Measurements from ENCODE around the gene HMOX1. TPM values are rescaled to one million over a fixed set of nuclear protein-coding genes. Genes with fewer than 3 reads are reported as not detected.

HMOX1 gene
- total RNA-seq (10 to 100 TPM in 1 of 10 donors, 1 to 10 TPM in 9; 1.6 to 68.0 (median 4.3) TPM), polyA plus RNA-seq (1 to 10 TPM; 3.5 to 4.9 TPM)
- long read RNA-seq, donor 1, partial matches to known transcripts: 1 of 1 reads
- long read RNA-seq, donor 1, other reads (novel, unspliced or antisense): 0 of 1 reads
- long read RNA-seq, donor 2, partial matches to known transcripts: 0 of 1 reads
- long read RNA-seq, donor 2, other reads (novel, unspliced or antisense): 0 of 1 reads
- long read RNA-seq, donor 3, transcript HMOX1-201 (5 exons, 1,822 nt): major isoform, 5 of 7 reads
- long read RNA-seq, donor 3, partial matches to known transcripts: 2 of 7 reads
- long read RNA-seq, donor 3, other reads (novel, unspliced or antisense): 0 of 7 reads

GRCh38 chr22:35380537-35381423, at the start of gene HMOX1:
Gene HMOX1, plus strand, starts transcription at chr22:35381096. Its CDS starts 78 bp downstream, at chr22:35381174.
- peak within 1 kb of the TSS in 9 of 10 donors; percentile 30 to 78 (median 60) for H3K4me3 ChIP-seq
- H3K27me3 ChIP-seq: no peaks in the 10 kb centered on the region
- peaks cover 0 to 33% (median 0%) of the 10 kb centered on the region in 9 donors for H3K36me3 ChIP-seq
- WGBS, 2 donors: 4 to 5% methylated on average over 47 of the region's 47 CpGs
- intact Hi-C loops (cut with DNase I): no loop called here
- DNase-seq: peak; percentile 87 to 92
- TF ChIP-seq CTCF (IDR thresholded peaks at IDR 0.05): peak in 6 of 9 donors; percentile 13 to 47 (median 42)
- no peaks in the 10 kb centered on the region for H3K9me3 ChIP-seq
- ATAC-seq: peak; percentile 84 to 93 (median 92)
- H3K27ac ChIP-seq: peak within 1 kb of the TSS in 9 of 10 donors; percentile 23 to 93 (median 69)
- H3K4me1 ChIP-seq: peaks cover 3 to 83% (median 26%) of the 10 kb centered on the region in 9 donors

- no peak for DNase-seq
- ATAC-seq: no peak
Measured at GRCh38 chr22:35332278-35332677, 48.6 kb upstream of the HMOX1 start.

GRCh38 chr22:35333220-35333619, 47.7 kb upstream of the HMOX1 start:
- DNase-seq (no peak), ATAC-seq (no peak)
- H3K36me3 ChIP-seq: peaks cover 0 to 99% (median 58%) of the 10 kb centered on the region in 9 donors
- no peak for TF ChIP-seq CTCF (IDR thresholded peaks at IDR 0.05)
- 90 to 95% methylated on average over 7 of the region's 7 CpGs for WGBS, 2 donors
- H3K27me3 ChIP-seq: no peaks in the 10 kb centered on the region
- H3K9me3 ChIP-seq: no peaks in the 10 kb centered on the region
- peaks cover 0 to 59% (median 39%) of the 10 kb centered on the region in 9 donors for H3K4me1 ChIP-seq
- no peak overlapping the region for H3K4me3 ChIP-seq
- no peak overlapping the region for H3K27ac ChIP-seq
- intact Hi-C loops (cut with DNase I): no loop called here

More at GRCh38 chr22:35332278-35332677, 48.6 kb upstream of the HMOX1 start:
- WGBS, 2 donors: 58 to 60% methylated on average over 6 of the region's 6 CpGs
- Histone ChIP-seq H3K4me3 (no peak overlapping the region), H3K9me3 (no peaks in the 10 kb centered on the region), H3K4me1 (peaks cover 0 to 66% (median 40%) of the 10 kb centered on the region in 9 donors), H3K27ac (peak overlapping the region in 4 of 10 donors; percentile 14 to 44 (median 32)), H3K27me3 (no peaks in the 10 kb centered on the region), H3K36me3 (peaks cover 0 to 99% (median 60%) of the 10 kb centered on the region in 9 donors)
- intact Hi-C loops (cut with DNase I): no loop called here
- TF ChIP-seq CTCF (IDR thresholded peaks at IDR 0.05): no peak

- Histone ChIP-seq H3K27me3 (no peaks in the 10 kb centered on the region), H3K4me3 (no peak overlapping the region), H3K9me3 (no peaks in the 10 kb centered on the region), H3K36me3 (peaks cover 0 to 99% (median 63%) of the 10 kb centered on the region in 9 donors), H3K27ac (peak overlapping the region in 2 of 10 donors; percentile 15 to 17), H3K4me1 (peaks cover 0 to 56% (median 34%) of the 10 kb centered on the region in 9 donors)
- ATAC-seq (no peak), DNase-seq (no peak)
- TF ChIP-seq CTCF (IDR thresholded peaks at IDR 0.05): no peak
- WGBS, 2 donors: 67 to 71% methylated on average over 9 of the region's 9 CpGs
- intact Hi-C loops (cut with DNase I): no loop called here
Measured at GRCh38 chr22:35334004-35334403, 46.9 kb upstream of the HMOX1 start.

Measured in heart right ventricle (tissue), 16 donors.